Measurements from ENCODE around the gene KCNQ2. TPM values are rescaled to one million over a fixed set of nuclear protein-coding genes. Genes with fewer than 3 reads are reported as not detected.

The KCNQ2 gene
- total and polyA plus RNA-seq, 5 donors = under 0.01 to 2.3 (median 1.1) TPM; not detected in 2

- DNase-seq = no peak
- no peak for ATAC-seq
- H3K4me3 ChIP-seq (ENCODE audit: low read length) = no peak overlapping the region
- H3K27me3 ChIP-seq (ENCODE audit: control insufficient read depth, insufficient read depth) = no peaks in the 10 kb centered on the region
- WGBS = 67% methylated on average over 17 of the region's 17 CpGs
- intact Hi-C loops (cut with DNase I) = no loop called here
- H3K9me3 ChIP-seq (ENCODE audit: control insufficient read depth, low read length) = no peaks in the 10 kb centered on the region
- H3K27ac ChIP-seq (ENCODE audit: low read length) = no peak overlapping the region
- no peaks in the 10 kb centered on the region for H3K4me1 ChIP-seq (ENCODE audit: control insufficient read depth, insufficient read depth, low read length)
Observed at GRCh38 chr20:63477944-63478343, 5.5 kb upstream of the KCNQ2 start.

GRCh38 chr20:63477061-63477616 is 4.7 kb upstream of the KCNQ2 start:
- no peaks in the 10 kb centered on the region for H3K4me1 ChIP-seq (ENCODE audit: control insufficient read depth, insufficient read depth, low read length)
- intact Hi-C loops (cut with DNase I) = no loop called here
- H3K27ac ChIP-seq (ENCODE audit: low read length) = no peak overlapping the region
- H3K4me3 ChIP-seq (ENCODE audit: low read length) = no peak overlapping the region
- 39% methylated on average over 21 of the region's 21 CpGs for WGBS
- ATAC-seq = no peak
- no peaks in the 10 kb centered on the region for H3K9me3 ChIP-seq (ENCODE audit: control insufficient read depth, low read length)
- DNase-seq = no peak
- no peaks in the 10 kb centered on the region for H3K27me3 ChIP-seq (ENCODE audit: control insufficient read depth, insufficient read depth)

GRCh38 chr20:63475209-63475608 is 2.8 kb upstream of the KCNQ2 start:
- H3K4me3 ChIP-seq (ENCODE audit: low read length) = no peak overlapping the region
- H3K27me3 ChIP-seq (ENCODE audit: control insufficient read depth, insufficient read depth) = no peaks in the 10 kb centered on the region
- peak in 1 of 2 donors; percentile 18 for ATAC-seq
- H3K27ac ChIP-seq (ENCODE audit: low read length) = no peak overlapping the region
- DNase-seq = no peak
- intact Hi-C loops (cut with DNase I) = no loop called here
- no peaks in the 10 kb centered on the region for H3K9me3 ChIP-seq (ENCODE audit: control insufficient read depth, low read length)
- no peaks in the 10 kb centered on the region for H3K4me1 ChIP-seq (ENCODE audit: control insufficient read depth, insufficient read depth, low read length)
- WGBS = 9% methylated on average over 16 of the region's 16 CpGs

GRCh38 chr20:63473555-63474449 is 1.3 kb upstream of the KCNQ2 start:
- no peaks in the 10 kb centered on the region for H3K27me3 ChIP-seq (ENCODE audit: control insufficient read depth, insufficient read depth)
- no peaks in the 10 kb centered on the region for H3K9me3 ChIP-seq (ENCODE audit: control insufficient read depth, low read length)
- no peaks in the 10 kb centered on the region for H3K4me1 ChIP-seq (ENCODE audit: control insufficient read depth, insufficient read depth, low read length)
- no peak overlapping the region for H3K27ac ChIP-seq (ENCODE audit: low read length)
- no peak for DNase-seq
- intact Hi-C loops (cut with DNase I) = no loop called here
- 38% methylated on average over 30 of the region's 30 CpGs for WGBS
- no peak for ATAC-seq
- H3K4me3 ChIP-seq (ENCODE audit: low read length) = no peak overlapping the region

- ATAC-seq = no peak
- no peak overlapping the region for H3K4me3 ChIP-seq (ENCODE audit: low read length)
- H3K9me3 ChIP-seq (ENCODE audit: control insufficient read depth, low read length) = no peaks in the 10 kb centered on the region
- 45% methylated on average over 11 of the region's 13 CpGs for WGBS
- DNase-seq = no peak
- intact Hi-C loops (cut with DNase I) = no loop called here
- H3K4me1 ChIP-seq (ENCODE audit: control insufficient read depth, insufficient read depth, low read length) = no peaks in the 10 kb centered on the region
- H3K27ac ChIP-seq (ENCODE audit: low read length) = no peak overlapping the region
- H3K27me3 ChIP-seq (ENCODE audit: control insufficient read depth, insufficient read depth) = no peaks in the 10 kb centered on the region
Observed at GRCh38 chr20:63472862-63473390, 471 bp upstream of the KCNQ2 start.

GRCh38 chr20:63471717-63471980 is 806 bp downstream of the KCNQ2 start:
- no peaks in the 10 kb centered on the region for H3K9me3 ChIP-seq (ENCODE audit: control insufficient read depth, low read length)
- H3K27me3 ChIP-seq (ENCODE audit: control insufficient read depth, insufficient read depth) = no peaks in the 10 kb centered on the region
- DNase-seq = no peak
- intact Hi-C loops (cut with DNase I) = no loop called here
- no peak overlapping the region for H3K4me3 ChIP-seq (ENCODE audit: low read length)
- H3K27ac ChIP-seq (ENCODE audit: low read length) = no peak overlapping the region
- no peaks in the 10 kb centered on the region for H3K4me1 ChIP-seq (ENCODE audit: control insufficient read depth, insufficient read depth, low read length)
- ATAC-seq = no peak
- under 1% methylated on average over 27 of the region's 27 CpGs for WGBS

GRCh38 chr20:63471002-63471716 is 1.3 kb downstream of the KCNQ2 start:
- 14% methylated on average over 46 of the region's 46 CpGs for WGBS
- Histone ChIP-seq H3K4me1 (ENCODE audit: control insufficient read depth, insufficient read depth, low read length) (no peaks in the 10 kb centered on the region), H3K4me3 (ENCODE audit: low read length) (no peak overlapping the region), H3K27ac (ENCODE audit: low read length) (no peak overlapping the region), H3K9me3 (ENCODE audit: control insufficient read depth, low read length) (no peaks in the 10 kb centered on the region), H3K27me3 (ENCODE audit: control insufficient read depth, insufficient read depth) (no peaks in the 10 kb centered on the region)
- ATAC-seq (no peak), DNase-seq (no peak)
- intact Hi-C loops (cut with DNase I) = no loop called here

GRCh38 chr20:63470410-63470809 is 2.0 kb downstream of the KCNQ2 start:
- 71% methylated on average over 10 of the region's 10 CpGs for WGBS
- no peaks in the 10 kb centered on the region for H3K4me1 ChIP-seq (ENCODE audit: control insufficient read depth, insufficient read depth, low read length)

GRCh38 chr20:63469713-63470101 is 2.7 kb downstream of the KCNQ2 start:
- DNase-seq = no peak
- no peak overlapping the region for H3K4me3 ChIP-seq (ENCODE audit: low read length)
- intact Hi-C loops (cut with DNase I) = no loop called here
- no peak for ATAC-seq
- WGBS = 78% methylated on average over 13 of the region's 13 CpGs
- H3K27ac ChIP-seq (ENCODE audit: low read length) = no peak overlapping the region
- H3K4me1 ChIP-seq (ENCODE audit: control insufficient read depth, insufficient read depth, low read length) = no peaks in the 10 kb centered on the region
- no peaks in the 10 kb centered on the region for H3K9me3 ChIP-seq (ENCODE audit: control insufficient read depth, low read length)
- no peaks in the 10 kb centered on the region for H3K27me3 ChIP-seq (ENCODE audit: control insufficient read depth, insufficient read depth)

More at GRCh38 chr20:63470410-63470809, 2.0 kb downstream of the KCNQ2 start:
- no peak overlapping the region for H3K4me3 ChIP-seq (ENCODE audit: low read length)
- no peaks in the 10 kb centered on the region for H3K9me3 ChIP-seq (ENCODE audit: control insufficient read depth, low read length)
- intact Hi-C loops (cut with DNase I) = no loop called here
- DNase-seq (no peak), ATAC-seq (no peak)
- H3K27me3 ChIP-seq (ENCODE audit: control insufficient read depth, insufficient read depth) = no peaks in the 10 kb centered on the region
- H3K27ac ChIP-seq (ENCODE audit: low read length) = no peak overlapping the region

GRCh38 chr20:63469019-63469712 is 3.3 kb downstream of the KCNQ2 start:
- intact Hi-C loops (cut with DNase I) = no loop called here
- H3K27ac ChIP-seq (ENCODE audit: low read length) = no peak overlapping the region
- H3K27me3 ChIP-seq (ENCODE audit: control insufficient read depth, insufficient read depth) = no peaks in the 10 kb centered on the region
- H3K9me3 ChIP-seq (ENCODE audit: control insufficient read depth, low read length) = no peaks in the 10 kb centered on the region
- no peak for ATAC-seq
- DNase-seq = no peak
- no peaks in the 10 kb centered on the region for H3K4me1 ChIP-seq (ENCODE audit: control insufficient read depth, insufficient read depth, low read length)
- H3K4me3 ChIP-seq (ENCODE audit: low read length) = no peak overlapping the region
- 77% methylated on average over 22 of the region's 22 CpGs for whole genome bisulfite sequencing

GRCh38 chr20:63468421-63468820 is 4.0 kb downstream of the KCNQ2 start:
- Histone ChIP-seq H3K9me3 (ENCODE audit: control insufficient read depth, low read length) (no peaks in the 10 kb centered on the region), H3K27ac (ENCODE audit: low read length) (no peak overlapping the region)

More at GRCh38 chr20:63468421-63468820, 4.0 kb downstream of the KCNQ2 start:
- H3K4me1 ChIP-seq (ENCODE audit: control insufficient read depth, insufficient read depth, low read length) = no peaks in the 10 kb centered on the region
- intact Hi-C loops (cut with DNase I) = no loop called here
- ATAC-seq (no peak), DNase-seq (no peak)
- H3K27me3 ChIP-seq (ENCODE audit: control insufficient read depth, insufficient read depth) = no peaks in the 10 kb centered on the region
- H3K4me3 ChIP-seq (ENCODE audit: low read length) = no peak overlapping the region
- WGBS = 82% methylated on average over 12 of the region's 12 CpGs
